Activated naive CD4-positive, alpha-beta T cell treated with anti-CD3 and anti-CD28 coated beads, Interleukin-2, amount 10 ng/mL, durations not matched to agents 7 days and 5 days (primary cell): ENCODE measurements around the gene PICK1.
A peak's percentile ranks its signal among the peaks of the same experiment; 100 is the strongest.

ENCODE experiments used
- CTCF ChIA-PET: fragments of 350-600 bp; sonication (Branson Sonifier 250); formaldehyde crosslinking; loops from one replicate; lab custom pipeline; 2021; ENCODE audit warnings: antibody characterized with exemption; lab: Charles Lee
- DNase-seq: peaks from one replicate; pipeline ENCODE4 v3.0.0-alpha.2; 2020
- H3K27ac Mint-ChIP-seq: one replicate; pipeline ENCODE4 v1.8.0; 2021; ENCODE audit warnings: mild to moderate bottlenecking, moderate library complexity, mixed read lengths
- H3K27me3 Mint-ChIP-seq: one replicate; pipeline ENCODE4 v1.8.0; 2021; ENCODE audit warnings: mild to moderate bottlenecking, mixed read lengths
- H3K36me3 Mint-ChIP-seq: one replicate; pipeline ENCODE4 v1.8.0; 2021; ENCODE audit warnings: mixed read lengths
- H3K4me1 Mint-ChIP-seq: one replicate; pipeline ENCODE4 v1.8.0; 2021; ENCODE audit warnings: mixed read lengths
- H3K4me3 Mint-ChIP-seq: one replicate; pipeline ENCODE4 v1.8.0; 2021; ENCODE audit warnings: mild to moderate bottlenecking, moderate library complexity, mixed read lengths
- H3K9me3 Mint-ChIP-seq: one replicate; pipeline ENCODE4 v1.8.0; 2021; ENCODE audit warnings: mixed read lengths

Gene PICK1

GRCh38 chr22:38051261-38051660 lies 5.9 kb upstream of the PICK1 start:
- Mint-ChIP-seq H3K4me3 (no peak overlapping the region), H3K36me3 (no peaks in the 10 kb centered on the region), H3K9me3 (no peaks in the 10 kb centered on the region), H3K27ac (no peak overlapping the region), H3K4me1 (peaks cover 4% of the 10 kb centered on the region), H3K27me3 (peaks cover 56% of the 10 kb centered on the region)
- no peak for DNase-seq
- CTCF ChIA-PET: interaction anchor here (0.7 to 2.2 kb wide), 10 partner anchors 22 to 439 kb away, joined by 3 to 30 read pairs (median 4); partner anchors contain the start of gene BAIAP2L2

GRCh38 chr22:38051900-38052862 lies 5.0 kb upstream of the PICK1 start:
- CTCF ChIA-PET: interaction anchor here (0.6 to 2.2 kb wide), 38 partner anchors 9 to 716 kb away, joined by 3 to 30 read pairs (median 4); partner anchors contain the start of gene BAIAP2L2
- H3K27me3 Mint-ChIP-seq: peaks cover 53% of the 10 kb centered on the region
- peak; percentile 83 for DNase-seq
- H3K4me3 Mint-ChIP-seq: no peak overlapping the region
- H3K36me3 Mint-ChIP-seq: peaks cover 3% of the 10 kb centered on the region
- no peak overlapping the region for H3K27ac Mint-ChIP-seq
- H3K9me3 Mint-ChIP-seq: no peaks in the 10 kb centered on the region
- peaks cover 11% of the 10 kb centered on the region for H3K4me1 Mint-ChIP-seq

- CTCF ChIA-PET: no interaction called here
- Mint-ChIP-seq H3K27me3 (no peaks in the 10 kb centered on the region), H3K36me3 (peaks cover 14% of the 10 kb centered on the region)
Observed at GRCh38 chr22:38062791-38063190, 5.6 kb downstream of the PICK1 start.

GRCh38 chr22:38065539-38065938 lies 8.3 kb downstream of the PICK1 start:
- no peak overlapping the region for H3K27ac Mint-ChIP-seq
- no peaks in the 10 kb centered on the region for H3K4me1 Mint-ChIP-seq
- peaks cover 9% of the 10 kb centered on the region for H3K36me3 Mint-ChIP-seq
- H3K9me3 Mint-ChIP-seq: no peaks in the 10 kb centered on the region
- no peaks in the 10 kb centered on the region for H3K27me3 Mint-ChIP-seq
- CTCF ChIA-PET: interaction anchor here (0.5 to 2.6 kb wide), 2 partner anchors 13 to 118 kb away, joined by 6 to 9 read pairs; no protein-coding TSS in a partner anchor
- no peak for DNase-seq
- H3K4me3 Mint-ChIP-seq: no peak overlapping the region

More at GRCh38 chr22:38062791-38063190, 5.6 kb downstream of the PICK1 start:
- H3K9me3 Mint-ChIP-seq: no peaks in the 10 kb centered on the region
- peak overlapping the region; percentile 6 for H3K27ac Mint-ChIP-seq
- DNase-seq: no peak
- peaks cover 6% of the 10 kb centered on the region for H3K4me1 Mint-ChIP-seq
- no peak overlapping the region for H3K4me3 Mint-ChIP-seq

GRCh38 chr22:38066381-38067027 lies 9.3 kb downstream of the PICK1 start:
- no peaks in the 10 kb centered on the region for H3K4me1 Mint-ChIP-seq
- no peak overlapping the region for H3K4me3 Mint-ChIP-seq
- DNase-seq: no peak
- peaks cover 9% of the 10 kb centered on the region for H3K36me3 Mint-ChIP-seq
- no peak overlapping the region for H3K27ac Mint-ChIP-seq
- H3K9me3 Mint-ChIP-seq: no peaks in the 10 kb centered on the region
- no peaks in the 10 kb centered on the region for H3K27me3 Mint-ChIP-seq
- CTCF ChIA-PET: interaction anchor here (2.6 kb wide), 1 partner anchor 14 kb away, joined by 9 read pairs; no protein-coding TSS in a partner anchor

GRCh38 chr22:38067028-38067415 lies 9.8 kb downstream of the PICK1 start:
- Mint-ChIP-seq H3K9me3 (no peaks in the 10 kb centered on the region), H3K27me3 (no peaks in the 10 kb centered on the region), H3K4me1 (no peaks in the 10 kb centered on the region), H3K36me3 (peaks cover 9% of the 10 kb centered on the region), H3K4me3 (no peak overlapping the region), H3K27ac (no peak overlapping the region)
- no peak for DNase-seq
- CTCF ChIA-PET: no interaction called here

- no peak for DNase-seq
- Mint-ChIP-seq H3K9me3 (no peaks in the 10 kb centered on the region), H3K4me3 (no peak overlapping the region), H3K27me3 (no peaks in the 10 kb centered on the region), H3K27ac (no peak overlapping the region), H3K36me3 (peaks cover 5% of the 10 kb centered on the region), H3K4me1 (no peaks in the 10 kb centered on the region)
- CTCF ChIA-PET: interaction anchor here (0.7 kb wide), 1 partner anchor 47 kb away, joined by 3 read pairs; no protein-coding TSS in a partner anchor
Observed at GRCh38 chr22:38067761-38068360, 10.7 kb downstream of the PICK1 start.

- H3K4me1 Mint-ChIP-seq: no peaks in the 10 kb centered on the region
- DNase-seq: no peak
- no peaks in the 10 kb centered on the region for H3K27me3 Mint-ChIP-seq
- H3K36me3 Mint-ChIP-seq: peaks cover 4% of the 10 kb centered on the region
- CTCF ChIA-PET: interaction anchor here (0.7 kb wide), 1 partner anchor 46 kb away, joined by 3 read pairs; no protein-coding TSS in a partner anchor
- no peaks in the 10 kb centered on the region for H3K9me3 Mint-ChIP-seq
- no peak overlapping the region for H3K4me3 Mint-ChIP-seq
- H3K27ac Mint-ChIP-seq: no peak overlapping the region
Observed at GRCh38 chr22:38068641-38069371, 11.6 kb downstream of the PICK1 start.

GRCh38 chr22:38069372-38070249 lies 12.4 kb downstream of the PICK1 start:
- Mint-ChIP-seq H3K9me3 (no peaks in the 10 kb centered on the region), H3K36me3 (peaks cover 4% of the 10 kb centered on the region), H3K27ac (no peak overlapping the region), H3K4me3 (no peak overlapping the region), H3K27me3 (no peaks in the 10 kb centered on the region), H3K4me1 (no peaks in the 10 kb centered on the region)
- CTCF ChIA-PET: interaction anchor here (0.8 kb wide), 1 partner anchor 12 kb away, joined by 4 read pairs; no protein-coding TSS in a partner anchor
- DNase-seq: no peak

- H3K27me3 Mint-ChIP-seq: no peaks in the 10 kb centered on the region
- H3K4me1 Mint-ChIP-seq: no peaks in the 10 kb centered on the region
- H3K36me3 Mint-ChIP-seq: peaks cover 2% of the 10 kb centered on the region
- no peaks in the 10 kb centered on the region for H3K9me3 Mint-ChIP-seq
- no peak for DNase-seq
- CTCF ChIA-PET: no interaction called here
- no peak overlapping the region for H3K4me3 Mint-ChIP-seq
- no peak overlapping the region for H3K27ac Mint-ChIP-seq
Observed at GRCh38 chr22:38070250-38070921, 13.2 kb downstream of the PICK1 start.

- CTCF ChIA-PET: no interaction called here
- no peaks in the 10 kb centered on the region for H3K27me3 Mint-ChIP-seq
- no peak overlapping the region for H3K4me3 Mint-ChIP-seq
- DNase-seq: no peak
- no peaks in the 10 kb centered on the region for H3K36me3 Mint-ChIP-seq
- H3K9me3 Mint-ChIP-seq: no peaks in the 10 kb centered on the region
- H3K27ac Mint-ChIP-seq: no peak overlapping the region
- H3K4me1 Mint-ChIP-seq: no peaks in the 10 kb centered on the region
Observed at GRCh38 chr22:38071421-38072321, 14.5 kb downstream of the PICK1 start.
